Mucosa of descending colon (tissue), 3 donors: Measurements from ENCODE around the gene SACM1L. TPM values are rescaled to one million over a fixed set of nuclear protein-coding genes. Genes with fewer than 3 reads are reported as not detected.

Source experiments
- ATAC-seq: fragments of 200-7000 bp; cut with Tn5 transposase; one replicate; pipeline ENCODE4 v1.9.1; 2020; ENCODE audit warnings: mild to moderate bottlenecking, moderate library complexity
- DNase-seq, 3 donors: peaks; one replicate each; pipeline ENCODE4 v3.0.0-alpha.2; 2020
- H3K36me3 ChIP-seq: fragments of 200-600 bp; one replicate; pipeline ENCODE4 v1.8.0; 2021; ENCODE audit warnings: low read depth, mild to moderate bottlenecking
- H3K4me1 ChIP-seq: fragments of 200-600 bp; one replicate; pipeline ENCODE4 v1.8.0; 2021; ENCODE audit warnings: low read depth, mild to moderate bottlenecking
- H3K4me3 ChIP-seq: fragments of 200-600 bp; one replicate; pipeline ENCODE4 v1.8.0; 2021; ENCODE audit warnings: mild to moderate bottlenecking
- H3K9me3 ChIP-seq: fragments of 200-600 bp; one replicate; pipeline ENCODE4 v1.8.0; 2021; ENCODE audit warnings: mild to moderate bottlenecking
- intact Hi-C, 2 donors: fragments of 100-400 bp; cut with DNase I in 1 of 2; cut with micrococcal nuclease in 1 of 2; formaldehyde crosslinking; loops; one replicate each; pipeline versions ENCODE4 v1.11.0 to v1.11.1; 2022; cut with DNase I, micrococcal nuclease
- total RNA-seq, 3 donors: library from RNA; stranded (reverse); fragmentation: NEBNext Ultra II Directional in 2 of 3; extraction: Animal tissue kit (Norgen Biotek cat#: 25700) in 2 of 3; gene quantifications; one replicate each; pipeline versions ENCODE4 v1.2.1 to v1.2.4, GENCODE V29; 2021 to 2023
- TF ChIP-seq, protein P1 (sequence below): fragments of 200-600 bp; IDR thresholded peaks from one replicate; pipeline ENCODE4 v1.8.0; 2022; ENCODE audit warnings: antibody characterized with exemption, mild to moderate bottlenecking
- donor health status: DM: no; HTN: no; CAD: no; lungs with moderate emphysema.
- donor health status: DM: no; HTN: no; CAD: no.
- donor health status: DM: no; HTN: yes; CAD: no.

The SACM1L gene
- total RNA-seq, 3 donors from 2014 or later: 54.1 to 62.6 (median 57.2) TPM

GRCh38 chr3:45653205-45653604 lies 36.0 kb upstream of the SACM1L start:
- TF ChIP-seq, protein P1, sequence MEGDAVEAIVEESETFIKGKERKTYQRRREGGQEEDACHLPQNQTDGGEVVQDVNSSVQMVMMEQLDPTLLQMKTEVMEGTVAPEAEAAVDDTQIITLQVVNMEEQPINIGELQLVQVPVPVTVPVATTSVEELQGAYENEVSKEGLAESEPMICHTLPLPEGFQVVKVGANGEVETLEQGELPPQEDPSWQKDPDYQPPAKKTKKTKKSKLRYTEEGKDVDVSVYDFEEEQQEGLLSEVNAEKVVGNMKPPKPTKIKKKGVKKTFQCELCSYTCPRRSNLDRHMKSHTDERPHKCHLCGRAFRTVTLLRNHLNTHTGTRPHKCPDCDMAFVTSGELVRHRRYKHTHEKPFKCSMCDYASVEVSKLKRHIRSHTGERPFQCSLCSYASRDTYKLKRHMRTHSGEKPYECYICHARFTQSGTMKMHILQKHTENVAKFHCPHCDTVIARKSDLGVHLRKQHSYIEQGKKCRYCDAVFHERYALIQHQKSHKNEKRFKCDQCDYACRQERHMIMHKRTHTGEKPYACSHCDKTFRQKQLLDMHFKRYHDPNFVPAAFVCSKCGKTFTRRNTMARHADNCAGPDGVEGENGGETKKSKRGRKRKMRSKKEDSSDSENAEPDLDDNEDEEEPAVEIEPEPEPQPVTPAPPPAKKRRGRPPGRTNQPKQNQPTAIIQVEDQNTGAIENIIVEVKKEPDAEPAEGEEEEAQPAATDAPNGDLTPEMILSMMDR: no peak
- ATAC-seq (no peak), DNase-seq (no peak)
- no peaks in the 10 kb centered on the region for H3K4me1 ChIP-seq
- no peaks in the 10 kb centered on the region for H3K36me3 ChIP-seq
- no peak overlapping the region for H3K4me3 ChIP-seq
- intact Hi-C loops: loop anchor here in 1 of 2 donors (10.0 kb wide), 1 partner anchor 58 kb away; the partner anchor contains the start of gene LIMD1
- H3K9me3 ChIP-seq: no peaks in the 10 kb centered on the region

- intact Hi-C loops: loop anchor here in 1 of 2 donors (10.0 kb wide), 1 partner anchor 60 kb away; the partner anchor contains the start of gene LIMD1
- H3K4me1 ChIP-seq: no peaks in the 10 kb centered on the region
These were observed 34.7 kb upstream of the SACM1L start for GRCh38 chr3:45654397-45654944.

DNA sequence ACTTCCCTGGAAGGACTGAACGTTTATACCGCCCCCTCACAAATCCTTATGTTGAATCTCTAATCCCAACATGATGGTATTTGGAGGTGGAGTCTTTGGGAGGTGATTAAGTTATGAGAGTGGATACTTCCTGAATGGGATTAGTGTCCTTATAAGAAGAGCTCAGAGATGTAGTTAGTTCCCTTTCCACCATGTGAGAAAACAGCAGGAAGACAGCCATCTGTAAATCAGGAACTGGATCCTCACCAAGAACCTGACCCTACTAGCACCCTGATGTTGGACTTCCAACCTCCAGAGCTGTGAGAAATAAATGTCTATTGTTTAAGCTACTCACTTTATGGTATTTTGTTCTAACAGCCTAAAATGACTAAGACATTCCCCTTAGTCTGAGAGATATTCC lies 33.3 kb upstream of the SACM1L start:
- TF ChIP-seq, protein P1: no peak
- ATAC-seq (peak; percentile 14), DNase-seq (no peak)
- Histone ChIP-seq H3K4me1 (peaks cover 7% of the 10 kb centered on the region), H3K4me3 (no peak overlapping the region), H3K9me3 (no peaks in the 10 kb centered on the region), H3K36me3 (no peaks in the 10 kb centered on the region)
- intact Hi-C loops: loop anchor here (2.0 to 10.0 kb wide), 4 partner anchors 61 to 145 kb away; partner anchors contain the start of gene LIMD1 (in 2 of the 2)

More at GRCh38 chr3:45654397-45654944, 34.7 kb upstream of the SACM1L start:
- DNase-seq: no peak
- no peaks in the 10 kb centered on the region for H3K9me3 ChIP-seq
- no peaks in the 10 kb centered on the region for H3K36me3 ChIP-seq
- ATAC-seq: no peak
- TF ChIP-seq, protein P1: no peak
- H3K4me3 ChIP-seq: no peak overlapping the region

GRCh38 chr3:45656575-45657363 lies 32.4 kb upstream of the SACM1L start:
- ATAC-seq: peak; percentile 94
- Histone ChIP-seq H3K4me3 (no peak overlapping the region), H3K36me3 (no peaks in the 10 kb centered on the region), H3K9me3 (no peaks in the 10 kb centered on the region), H3K4me1 (peaks cover 7% of the 10 kb centered on the region)
- TF ChIP-seq, protein P1: peak; percentile 75
- intact Hi-C loops: loop anchor here (2.0 to 10.0 kb wide), 4 partner anchors 62 to 146 kb away; partner anchors contain the start of gene LIMD1 (in 2 of the 2)
- peak; percentile 85 to 92 (median 87) for DNase-seq

DNA sequence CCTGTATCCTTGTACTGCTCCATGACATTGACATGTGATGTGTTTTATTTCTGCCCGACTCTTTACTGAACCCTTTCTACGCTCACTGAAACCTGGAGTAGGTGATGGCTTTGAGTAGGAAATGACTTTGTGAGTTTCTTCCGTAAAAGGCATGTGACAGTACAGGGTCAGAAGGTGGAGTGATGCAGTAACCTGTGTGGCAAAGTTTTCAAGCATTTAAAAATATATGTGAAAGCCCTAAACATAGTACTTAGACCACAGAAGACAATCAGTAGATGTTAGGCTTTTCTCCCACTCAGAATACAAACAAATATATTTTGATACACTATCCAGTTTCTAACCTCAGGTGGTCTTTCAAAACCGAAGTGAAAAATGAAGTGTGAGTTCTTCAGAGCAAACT lies 31.3 kb upstream of the SACM1L start:
- TF ChIP-seq, protein P1: no peak
- Histone ChIP-seq H3K4me1 (peaks cover 7% of the 10 kb centered on the region), H3K36me3 (no peaks in the 10 kb centered on the region), H3K9me3 (no peaks in the 10 kb centered on the region), H3K4me3 (no peak overlapping the region)
- intact Hi-C loops: loop anchor here (2.0 to 10.0 kb wide), 4 partner anchors 63 to 147 kb away; partner anchors contain the start of gene LIMD1 (in 2 of the 2)
- DNase-seq (no peak), ATAC-seq (no peak)
